ENCODE data around the gene ARMH3. TPM values are rescaled to one million over a fixed set of nuclear protein-coding genes. Genes with fewer than 3 reads are reported as not detected.

The ARMH3 gene
- total and polyA plus RNA-seq, 4 donors, result 14.7 to 23.7 (median 20.6) TPM

- Histone ChIP-seq H3K36me3 (ENCODE audit: control insufficient read depth in 4 of 4, insufficient read depth in 4 of 4, low read length in 4 of 4) (no peaks in the 10 kb centered on the region), H3K4me3 (no peak overlapping the region), H3K9me3 (ENCODE audit: control insufficient read depth in 4 of 4, insufficient read depth in 3 of 4, low read length in 3 of 4) (no peaks in the 10 kb centered on the region), H3K27ac (ENCODE audit: low read depth in 1 of 2, low read length in 1 of 2) (peak overlapping the region in 1 of 2 donors; percentile 48), H3K27me3 (ENCODE audit: control insufficient read depth in 3 of 3, insufficient read depth in 3 of 3, low read length in 2 of 3) (no peaks in the 10 kb centered on the region), H3K4me1 (ENCODE audit: control insufficient read depth in 5 of 5, insufficient read depth in 5 of 5, low read length in 5 of 5) (peaks cover 0 to 12% (median 0%) of the 10 kb centered on the region in 5 donors), H3K9ac (ENCODE audit: insufficient read depth in 1 of 2, low read length in 2 of 2) (no peak overlapping the region)
- no peak for DNase-seq
- no peak for TF ChIP-seq CTCF (IDR thresholded peaks at IDR 0.05; ENCODE audit: control extremely low read depth, extremely low read depth)
- 65 to 83% methylated on average over 1 of the region's 1 CpG for WGBS, 2 donors
- ATAC-seq (ENCODE audit: insufficient read depth, low FRiP score), result no peak
Observed at GRCh38 chr10:101896225-101896877, 159.6 kb downstream of the ARMH3 start.

- H3K36me3 ChIP-seq (ENCODE audit: control insufficient read depth in 4 of 4, insufficient read depth in 4 of 4, low read length in 4 of 4), result no peaks in the 10 kb centered on the region
- no peak overlapping the region for H3K9ac ChIP-seq (ENCODE audit: insufficient read depth in 1 of 2, low read length in 2 of 2)
- no peak for ATAC-seq (ENCODE audit: insufficient read depth, low FRiP score)
- H3K27me3 ChIP-seq (ENCODE audit: control insufficient read depth in 3 of 3, insufficient read depth in 3 of 3, low read length in 2 of 3), result no peaks in the 10 kb centered on the region
- no peak for DNase-seq
- peaks cover 0 to 8% (median 0%) of the 10 kb centered on the region in 5 donors for H3K4me1 ChIP-seq (ENCODE audit: control insufficient read depth in 5 of 5, insufficient read depth in 5 of 5, low read length in 5 of 5)
- no peak for TF ChIP-seq CTCF (IDR thresholded peaks at IDR 0.05; ENCODE audit: control extremely low read depth, extremely low read depth)
- H3K27ac ChIP-seq (ENCODE audit: low read depth in 1 of 2, low read length in 1 of 2), result peak overlapping the region in 1 of 2 donors; percentile 48
- no peak overlapping the region for H3K4me3 ChIP-seq
- 95 to 100% methylated on average over 4 of the region's 4 CpGs for WGBS, 2 donors
- H3K9me3 ChIP-seq (ENCODE audit: control insufficient read depth in 4 of 4, insufficient read depth in 3 of 4, low read length in 3 of 4), result no peaks in the 10 kb centered on the region
Observed at GRCh38 chr10:101895781-101896180, 160.2 kb downstream of the ARMH3 start.

GRCh38 chr10:101894742-101895141, 161.2 kb downstream of the ARMH3 start:
- no peak overlapping the region for H3K4me3 ChIP-seq
- peak overlapping the region in 1 of 2 donors; percentile 55 for H3K27ac ChIP-seq (ENCODE audit: low read depth in 1 of 2, low read length in 1 of 2)
- DNase-seq (no peak), ATAC-seq (ENCODE audit: insufficient read depth, low FRiP score) (no peak)
- H3K4me1 ChIP-seq (ENCODE audit: control insufficient read depth in 5 of 5, insufficient read depth in 5 of 5, low read length in 5 of 5), result peaks cover 0 to 8% (median 0%) of the 10 kb centered on the region in 5 donors
- H3K27me3 ChIP-seq (ENCODE audit: control insufficient read depth in 3 of 3, insufficient read depth in 3 of 3, low read length in 2 of 3), result no peaks in the 10 kb centered on the region
- TF ChIP-seq CTCF (IDR thresholded peaks at IDR 0.05; ENCODE audit: control extremely low read depth, extremely low read depth), result no peak
- H3K9ac ChIP-seq (ENCODE audit: insufficient read depth in 1 of 2, low read length in 2 of 2), result no peak overlapping the region
- H3K9me3 ChIP-seq (ENCODE audit: control insufficient read depth in 4 of 4, insufficient read depth in 3 of 4, low read length in 3 of 4), result no peaks in the 10 kb centered on the region
- H3K36me3 ChIP-seq (ENCODE audit: control insufficient read depth in 4 of 4, insufficient read depth in 4 of 4, low read length in 4 of 4), result no peaks in the 10 kb centered on the region
- WGBS, 2 donors, result 71 to 78% methylated on average over 3 of the region's 3 CpGs

Measured in lung (tissue), 12 donors.